HepG2 (cell line): Measurements from ENCODE around the gene RPH3AL. TPM values are rescaled to one million over a fixed set of nuclear protein-coding genes. Genes with fewer than 3 reads are reported as not detected.
A peak's percentile ranks its signal among the peaks of the same experiment; 100 is the strongest.

ENCODE experiments used
- CREB1 ChIP-seq, 2 experiments: fragments of 450-650 bp in 1 of 2; IDR thresholded peaks; 2 replicates each; pipeline ENCODE4 v1.6.1; 2016 to 2017; ENCODE audit warnings: control low read depth in 1 of 2, mild to moderate bottlenecking in 1 of 2, missing compliant biosample characterization in 1 of 2, missing genetic modification characterization in 1 of 2
- MIER2 ChIP-seq: IDR thresholded peaks from 2 replicates; pipeline ENCODE4 v1.6.1; 2016; ENCODE audit warnings: missing biosample characterization, missing genetic modification reagents
- NFE2 ChIP-seq: sonication (generic); formaldehyde crosslinking; IDR thresholded peaks from 2 replicates; pipeline ENCODE4 v1.4.0; 2020; ENCODE audit warnings: missing genetic modification reagents
- PPARG ChIP-seq: conservative IDR thresholded peaks from 2 replicates; pipeline ENCODE4 v1.6.1; 2016; ENCODE audit warnings: missing biosample characterization, missing genetic modification reagents
- REST ChIP-seq, 2 experiments: IDR thresholded peaks; 2 replicates each; pipeline ENCODE4 v1.6.1; 2011 to 2012; ENCODE audit warnings: low read length in 2 of 2, borderline replicate concordance in 1 of 2, low read depth in 1 of 2, mild to moderate bottlenecking in 1 of 2, moderate library complexity in 1 of 2
- SOX5 ChIP-seq: IDR thresholded peaks from 2 replicates; pipeline ENCODE4 v1.6.1; 2016; ENCODE audit warnings: borderline replicate concordance
- SRF ChIP-seq: IDR thresholded peaks from 2 replicates; pipeline ENCODE4 v1.6.1; 2011; ENCODE audit warnings: mild to moderate bottlenecking, low read depth, low read length, moderate library complexity
- TARDBP ChIP-seq: sonication (generic); formaldehyde crosslinking; IDR thresholded peaks from 2 replicates; pipeline ENCODE4 v1.8.0; 2022; ENCODE audit warnings: mild to moderate bottlenecking, missing genetic modification reagents
- TFE3 ChIP-seq: IDR thresholded peaks from 2 replicates; pipeline ENCODE4 v1.6.1; 2016
- ZHX1 ChIP-seq: sonication (generic); formaldehyde crosslinking; IDR thresholded peaks from 2 replicates; pipeline ENCODE4 v1.8.1; 2022; ENCODE audit warnings: low read depth, mild to moderate bottlenecking, missing genetic modification reagents
- ZKSCAN1 ChIP-seq: fragments of 150-350 bp; IDR thresholded peaks from 2 replicates; pipeline ENCODE4 v1.6.1; 2014; ENCODE audit warnings: low read length
- ZNF878 ChIP-seq: sonication (generic); formaldehyde crosslinking; IDR thresholded peaks from 2 replicates; pipeline ENCODE4 v1.8.1; 2023; ENCODE audit warnings: mild to moderate bottlenecking, missing genetic modification reagents, moderate library complexity
- polyA plus RNA-seq, 8 experiments: library from polyadenylated mRNA; depleted of rRNA in 3 of 8; stranded (reverse) in 7 of 8; unstranded in 1 of 8; fragments of >200 nt; fragmentation: Illumina TruSeq in 4 of 8; extraction: Trizol in 4 of 8; gene quantifications; 2 replicates each; pipeline versions ENCODE4 v1.2.1 to v1.2.3, GENCODE V29; 2011 to 2016; ENCODE audit warnings: low read depth in 4 of 8, missing spikeins in 1 of 8, mixed read lengths in 1 of 8; ENCODE audit not compliant: insufficient read depth in 1 of 8
- total RNA-seq, 5 experiments: library from RNA; depleted of rRNA; stranded (reverse); fragments of >200 nt; fragmentation: Illumina TruSeq; extraction: Trizol; gene quantifications; 2 replicates each; pipeline ENCODE4 v1.2.3, GENCODE V29; 2016; ENCODE audit warnings: low read depth in 1 of 5
- TF ChIP-seq, protein P1 (sequence below): sonication (generic); formaldehyde crosslinking; IDR thresholded peaks from 2 replicates; pipeline ENCODE4 v1.9.0; 2022; ENCODE audit warnings: missing genetic modification reagents, mild to moderate bottlenecking, borderline replicate concordance
- TF ChIP-seq, protein P2 (sequence below): sonication (generic); formaldehyde crosslinking; IDR thresholded peaks from 2 replicates; pipeline ENCODE4 v1.4.0; 2020; ENCODE audit warnings: missing genetic modification reagents
- TF ChIP-seq, protein P3 (sequence below): sonication (generic); formaldehyde crosslinking; IDR thresholded peaks from 2 replicates; pipeline ENCODE4 v1.4.0; 2020; ENCODE audit warnings: missing genetic modification reagents

RPH3AL gene
- total and polyA plus RNA-seq, 2 of the 13 experiments (the other 11 are each of a cell fraction or from before 2014, with no cell fraction given): 7.8 to 16.4 TPM

DNA sequence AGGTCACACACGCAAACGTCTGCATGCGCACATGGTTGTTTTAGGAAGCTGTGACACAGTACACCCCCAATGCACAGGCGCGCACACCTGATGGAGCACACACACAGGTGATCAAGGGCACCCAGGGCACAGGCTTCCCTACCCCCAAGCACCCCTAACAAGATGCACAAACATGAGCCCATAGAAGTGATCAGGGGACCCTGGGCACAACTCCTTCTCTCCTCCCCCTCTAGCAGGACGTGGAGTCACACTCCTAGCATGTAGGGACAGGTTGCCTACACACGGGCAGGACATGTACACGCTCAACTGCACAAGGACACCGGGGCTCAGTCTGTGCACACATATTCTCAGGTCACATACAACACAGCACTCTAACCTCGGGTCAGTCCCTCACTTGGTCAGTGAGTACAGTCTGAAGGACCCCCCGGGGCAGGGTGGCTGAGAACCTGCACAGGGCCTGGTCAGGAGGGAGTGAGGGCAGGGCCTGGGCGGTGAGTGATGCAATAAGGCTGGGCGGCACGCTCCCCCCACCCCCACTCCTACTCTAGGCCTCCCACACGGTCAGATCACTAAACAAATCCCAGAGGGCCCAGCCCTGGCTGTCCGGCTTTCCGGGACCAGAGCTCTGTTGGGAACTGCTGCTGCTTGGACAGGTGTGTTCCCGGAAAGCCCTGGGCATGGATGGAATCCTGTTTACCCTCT lies 170.4 kb downstream of the RPH3AL start (continued):
- TF ChIP-seq ZNF878 (CRISPR knock-in tag) (no peak), SRF (no peak), CREB1 (IDR thresholded peaks at IDR 0.05) (no peak), CREB1 (CRISPR knock-in tag; IDR thresholded peaks at IDR 0.05) (no peak), MIER2 (no peak), SOX5 (0 out of 2 replicates have a peak, but pooled peaks have one; percentile 15), REST (IDR thresholded peaks at IDR 0.05; ENCODE audit: borderline replicate concordance in 1 of 2, low read depth in 1 of 2, low read length in 2 of 2) (no peak), TFE3 (CRISPR knock-in tag) (no peak), PPARG (no peak), NFE2 (CRISPR knock-in tag) (no peak), ZKSCAN1 (no peak), TARDBP (CRISPR knock-in tag) (no peak), ZHX1 (CRISPR knock-in tag) (no peak)
- TF ChIP-seq, protein P1, sequence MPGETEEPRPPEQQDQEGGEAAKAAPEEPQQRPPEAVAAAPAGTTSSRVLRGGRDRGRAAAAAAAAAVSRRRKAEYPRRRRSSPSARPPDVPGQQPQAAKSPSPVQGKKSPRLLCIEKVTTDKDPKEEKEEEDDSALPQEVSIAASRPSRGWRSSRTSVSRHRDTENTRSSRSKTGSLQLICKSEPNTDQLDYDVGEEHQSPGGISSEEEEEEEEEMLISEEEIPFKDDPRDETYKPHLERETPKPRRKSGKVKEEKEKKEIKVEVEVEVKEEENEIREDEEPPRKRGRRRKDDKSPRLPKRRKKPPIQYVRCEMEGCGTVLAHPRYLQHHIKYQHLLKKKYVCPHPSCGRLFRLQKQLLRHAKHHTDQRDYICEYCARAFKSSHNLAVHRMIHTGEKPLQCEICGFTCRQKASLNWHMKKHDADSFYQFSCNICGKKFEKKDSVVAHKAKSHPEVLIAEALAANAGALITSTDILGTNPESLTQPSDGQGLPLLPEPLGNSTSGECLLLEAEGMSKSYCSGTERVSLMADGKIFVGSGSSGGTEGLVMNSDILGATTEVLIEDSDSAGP (CRISPR knock-in tag): peak; percentile 32; the same call in 1 of the 2 replicates
- TF ChIP-seq, protein P2, sequence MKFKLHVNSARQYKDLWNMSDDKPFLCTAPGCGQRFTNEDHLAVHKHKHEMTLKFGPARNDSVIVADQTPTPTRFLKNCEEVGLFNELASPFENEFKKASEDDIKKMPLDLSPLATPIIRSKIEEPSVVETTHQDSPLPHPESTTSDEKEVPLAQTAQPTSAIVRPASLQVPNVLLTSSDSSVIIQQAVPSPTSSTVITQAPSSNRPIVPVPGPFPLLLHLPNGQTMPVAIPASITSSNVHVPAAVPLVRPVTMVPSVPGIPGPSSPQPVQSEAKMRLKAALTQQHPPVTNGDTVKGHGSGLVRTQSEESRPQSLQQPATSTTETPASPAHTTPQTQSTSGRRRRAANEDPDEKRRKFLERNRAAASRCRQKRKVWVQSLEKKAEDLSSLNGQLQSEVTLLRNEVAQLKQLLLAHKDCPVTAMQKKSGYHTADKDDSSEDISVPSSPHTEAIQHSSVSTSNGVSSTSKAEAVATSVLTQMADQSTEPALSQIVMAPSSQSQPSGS: 0 out of 2 replicates have a peak, but pooled peaks have one; percentile 22
- TF ChIP-seq, protein P3, sequence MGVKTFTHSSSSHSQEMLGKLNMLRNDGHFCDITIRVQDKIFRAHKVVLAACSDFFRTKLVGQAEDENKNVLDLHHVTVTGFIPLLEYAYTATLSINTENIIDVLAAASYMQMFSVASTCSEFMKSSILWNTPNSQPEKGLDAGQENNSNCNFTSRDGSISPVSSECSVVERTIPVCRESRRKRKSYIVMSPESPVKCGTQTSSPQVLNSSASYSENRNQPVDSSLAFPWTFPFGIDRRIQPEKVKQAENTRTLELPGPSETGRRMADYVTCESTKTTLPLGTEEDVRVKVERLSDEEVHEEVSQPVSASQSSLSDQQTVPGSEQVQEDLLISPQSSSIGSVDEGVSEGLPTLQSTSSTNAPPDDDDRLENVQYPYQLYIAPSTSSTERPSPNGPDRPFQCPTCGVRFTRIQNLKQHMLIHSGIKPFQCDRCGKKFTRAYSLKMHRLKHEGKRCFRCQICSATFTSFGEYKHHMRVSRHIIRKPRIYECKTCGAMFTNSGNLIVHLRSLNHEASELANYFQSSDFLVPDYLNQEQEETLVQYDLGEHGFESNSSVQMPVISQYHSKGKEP (CRISPR knock-in tag): no peak
